Left lung (tissue), 10 donors: ENCODE results near the gene GPX4. TPM values are rescaled to one million over a fixed set of nuclear protein-coding genes. Genes with fewer than 3 reads are reported as not detected.
A peak's percentile ranks its signal among the peaks of the same experiment; 100 is the strongest.

Source experiments
- ATAC-seq: fragments of 200-7000 bp; cut with Tn5 transposase; one replicate; pipeline ENCODE4 v1.9.1; 2020; ENCODE audit warnings: moderate library complexity
- DNase-seq, 4 donors: peaks; one replicate each; pipeline ENCODE4 v3.0.0-alpha.2; 2013 to 2020
- H3K27ac ChIP-seq, 2 donors: fragments of 200-600 bp; sonication (generic) in 1 of 2; one replicate each; pipeline versions ENCODE4 v1.5.0 to v1.8.0; 2020 to 2021
- H3K27me3 ChIP-seq, 2 donors: fragments of 200-600 bp; sonication (generic) in 1 of 2; one replicate each; pipeline versions ENCODE4 v1.5.0 to v1.8.0; 2020 to 2021
- H3K36me3 ChIP-seq, 2 donors: fragments of 200-600 bp; sonication (generic) in 1 of 2; one replicate each; pipeline versions ENCODE4 v1.5.0 to v1.8.0; 2020 to 2021
- H3K4me1 ChIP-seq, 2 donors: fragments of 200-600 bp; one replicate each; pipeline ENCODE4 v1.8.0; 2021
- H3K4me3 ChIP-seq, 2 donors: fragments of 200-600 bp; sonication (generic) in 1 of 2; one replicate each; pipeline versions ENCODE4 v1.5.0 to v1.8.0; 2020 to 2021; ENCODE audit warnings: mild to moderate bottlenecking in 1 of 2
- H3K9me3 ChIP-seq, 2 donors: fragments of 200-600 bp; sonication (generic) in 1 of 2; one replicate each; pipeline versions ENCODE4 v1.5.0 to v1.8.0; 2020 to 2021
- CTCF ChIP-seq, 2 donors: fragments of 200-600 bp; sonication (generic) in 1 of 2; IDR thresholded peaks; one replicate each; pipeline versions ENCODE4 v1.5.0 to v1.8.0; 2021; ENCODE audit warnings: antibody characterized with exemption in 2 of 2
- intact Hi-C, 2 donors: fragments of 100-400 bp; cut with DNase I; formaldehyde crosslinking; loops; one replicate each; pipeline versions ENCODE4 v1.11.2 to v1.14.2; 2022
- polyA plus RNA-seq, 6 donors: library from polyadenylated mRNA; unstranded; fragments of 120-200 nt; gene quantifications; one replicate each; pipeline ENCODE4 v1.2.1, GENCODE V29; 2013; ENCODE audit not compliant: insufficient read length in 6 of 6
- total RNA-seq, 2 donors: library from RNA; stranded (reverse); fragmentation: NEBNext Ultra II Directional; extraction: Animal tissue kit (Norgen Biotek cat#: 25700); gene quantifications; one replicate each; pipeline ENCODE4 v1.2.1, GENCODE V29; 2021
- donor health status: DM: no; HTN: yes; CAD: no.
- donor health status: DM: no; HTN: no; CAD: no.

The GPX4 gene
- total and polyA plus RNA-seq, 8 donors, result 146 to 365 (median 213) TPM

GRCh38 chr19:1134431-1134830, 30.6 kb downstream of the GPX4 start:
- Histone ChIP-seq H3K9me3 (no peaks in the 10 kb centered on the region), H3K36me3 (peaks cover 0 to 41% of the 10 kb centered on the region in 2 donors), H3K4me1 (peaks cover 22 to 62% of the 10 kb centered on the region in 2 donors), H3K27me3 (no peaks in the 10 kb centered on the region), H3K27ac (peak overlapping the region; percentile 33 to 99), H3K4me3 (no peak overlapping the region)
- intact Hi-C loops, result no loop called here
- DNase-seq (no peak), ATAC-seq (no peak)
- no peak for TF ChIP-seq CTCF (IDR thresholded peaks at IDR 0.05)

GRCh38 chr19:1135454-1135853, 31.7 kb downstream of the GPX4 start:
- ATAC-seq (no peak), DNase-seq (no peak)
- H3K4me1 ChIP-seq, result peaks cover 17 to 56% of the 10 kb centered on the region in 2 donors
- peak overlapping the region; percentile 56 to 99 for H3K27ac ChIP-seq
- no peaks in the 10 kb centered on the region for H3K9me3 ChIP-seq
- H3K27me3 ChIP-seq, result no peaks in the 10 kb centered on the region
- TF ChIP-seq CTCF (IDR thresholded peaks at IDR 0.05), result no peak
- H3K4me3 ChIP-seq, result no peak overlapping the region
- intact Hi-C loops, result no loop called here
- peaks cover 0 to 41% of the 10 kb centered on the region in 2 donors for H3K36me3 ChIP-seq

GRCh38 chr19:1136201-1136600, 32.4 kb downstream of the GPX4 start:
- TF ChIP-seq CTCF (IDR thresholded peaks at IDR 0.05), result no peak
- Histone ChIP-seq H3K9me3 (no peaks in the 10 kb centered on the region), H3K4me1 (peaks cover 14 to 58% of the 10 kb centered on the region in 2 donors), H3K27me3 (no peaks in the 10 kb centered on the region), H3K36me3 (peaks cover 0 to 48% of the 10 kb centered on the region in 2 donors), H3K27ac (peak overlapping the region; percentile 56 to 99), H3K4me3 (no peak overlapping the region)
- intact Hi-C loops, result no loop called here
- ATAC-seq (no peak), DNase-seq (no peak)

- no peak for TF ChIP-seq CTCF (IDR thresholded peaks at IDR 0.05)
- H3K36me3 ChIP-seq, result peaks cover 0 to 52% of the 10 kb centered on the region in 2 donors
- peaks cover 14 to 63% of the 10 kb centered on the region in 2 donors for H3K4me1 ChIP-seq
- no peak overlapping the region for H3K4me3 ChIP-seq
- H3K9me3 ChIP-seq, result no peaks in the 10 kb centered on the region
- intact Hi-C loops, result no loop called here
- H3K27ac ChIP-seq, result peak overlapping the region; percentile 56 to 99
- no peak for DNase-seq
- no peaks in the 10 kb centered on the region for H3K27me3 ChIP-seq
- no peak for ATAC-seq
These were observed 33.0 kb downstream of the GPX4 start for GRCh38 chr19:1136621-1137317.

GRCh38 chr19:1138121-1138520, 34.3 kb downstream of the GPX4 start:
- Histone ChIP-seq H3K27me3 (no peaks in the 10 kb centered on the region), H3K4me1 (peaks cover 4 to 54% of the 10 kb centered on the region in 2 donors), H3K9me3 (no peaks in the 10 kb centered on the region), H3K4me3 (no peak overlapping the region), H3K36me3 (peaks cover 0 to 63% of the 10 kb centered on the region in 2 donors), H3K27ac (no peak overlapping the region)
- DNase-seq, result no peak
- intact Hi-C loops, result no loop called here
- TF ChIP-seq CTCF (IDR thresholded peaks at IDR 0.05), result no peak
- ATAC-seq, result no peak
